H1 (cell line): Measurements from ENCODE around the gene OR2F2. TPM values are rescaled to one million over a fixed set of nuclear protein-coding genes. Genes with fewer than 3 reads are reported as not detected.

ENCODE experiments used
- CTCF ChIA-PET: fragments of 300-600 bp; sonication (Branson Sonifier 250); formaldehyde crosslinking; loops from one replicate; lab custom pipeline; 2021; ENCODE audit not compliant: partially characterized antibody; lab: Charles Lee
- POLR2A ChIA-PET: fragments of 300-600 bp; sonication (Branson Sonifier 250); formaldehyde crosslinking; loops from one replicate; lab custom pipeline; 2021; ENCODE audit warnings: inconsistent platforms; ENCODE audit not compliant: partially characterized antibody; lab: Charles Lee
- DNase-seq, 2 experiments: peaks; one replicate each; pipeline versions ENCODE4 v3.0.0 to v3.0.0-alpha.2; 2010 to 2022; ENCODE audit warnings: low spot score in 2 of 2, low read depth in 1 of 2, mixed read lengths in 1 of 2
- FAIRE-seq: peaks from 2 replicates; lab custom pipeline; 2011; peaks lifted over from hg19 to GRCh38; lab: Jason Lieb, UNC
- H2AFZ ChIP-seq: 2 replicates; pipeline ENCODE4 v1.8.1; 2012; ENCODE audit warnings: low read length, inconsistent platforms
- H2AK5ac ChIP-seq: 2 replicates; pipeline ENCODE4 v1.6.1; 2013; ENCODE audit warnings: low read depth, low read length
- H2BK120ac ChIP-seq: replicated peaks from 2 replicates; pipeline ENCODE3; 2013; ENCODE audit warnings: low read depth, low read length, inconsistent platforms
- H2BK12ac ChIP-seq: 2 replicates; pipeline ENCODE4 v1.6.1; 2013; ENCODE audit warnings: low read depth, low read length
- H2BK15ac ChIP-seq: 2 replicates; pipeline ENCODE4 v1.6.1; 2013; ENCODE audit warnings: low read length
- H2BK20ac ChIP-seq: 2 replicates; pipeline ENCODE4 v1.6.1; 2013; ENCODE audit warnings: low read length
- H2BK5ac ChIP-seq: 2 replicates; pipeline ENCODE4 v1.6.1; 2013; ENCODE audit warnings: low read depth, low read length
- H3K14ac ChIP-seq: 2 replicates; pipeline ENCODE4 v1.6.1; 2013; ENCODE audit warnings: inconsistent platforms; ENCODE audit not compliant: insufficient read length
- H3K18ac ChIP-seq: 2 replicates; pipeline ENCODE4 v1.6.1; 2013; ENCODE audit warnings: low read length; ENCODE audit errors: extremely low read depth
- H3K23ac ChIP-seq: 2 replicates; pipeline ENCODE4 v1.6.1; 2013; ENCODE audit warnings: inconsistent platforms; ENCODE audit not compliant: insufficient read length
- H3K23me2 ChIP-seq: 2 replicates; pipeline ENCODE4 v1.6.1; 2013; ENCODE audit warnings: low read depth, low read length
- H3K27ac ChIP-seq: 2 replicates; pipeline ENCODE4 v1.6.1; 2011; ENCODE audit warnings: low read depth, low read length, inconsistent platforms
- H3K27me3 ChIP-seq, 4 experiments: replicated peaks in 1 of 4; 1 replicate in 1 of 4; 2 replicates in 3 of 4; pipeline versions ENCODE4 v1.6.1 to v1.8.1; 2011 to 2013; ENCODE audit warnings: low read length in 3 of 4, mild to moderate bottlenecking in 3 of 4, inconsistent platforms in 2 of 4, mixed read lengths in 2 of 4, moderate library complexity in 1 of 4; ENCODE audit not compliant: control insufficient read depth in 3 of 4, insufficient read depth in 3 of 4; ENCODE audit errors: extremely low read depth in 1 of 4
- H3K36me3 ChIP-seq, 4 experiments: 2 replicates each; pipeline versions ENCODE4 v1.6.1 to v1.8.1; 2011 to 2013; ENCODE audit warnings: mild to moderate bottlenecking in 4 of 4, low read length in 3 of 4, moderate library complexity in 2 of 4, control low read depth in 1 of 4, inconsistent platforms in 1 of 4; ENCODE audit not compliant: insufficient read depth in 4 of 4, control insufficient read depth in 2 of 4
- H3K4ac ChIP-seq: replicated peaks from 2 replicates; pipeline ENCODE3; 2013; ENCODE audit warnings: low read length, low read depth, mixed read lengths, inconsistent platforms; ENCODE audit not compliant: insufficient read length
- H3K4me1 ChIP-seq, 4 experiments: replicated peaks in 1 of 4; 1 replicate in 1 of 4; 2 replicates in 3 of 4; pipeline versions ENCODE4 v1.6.1 to v1.8.1; 2011 to 2013; ENCODE audit warnings: low read length in 3 of 4, inconsistent platforms in 2 of 4, mixed read lengths in 1 of 4; ENCODE audit not compliant: insufficient read depth in 4 of 4, control insufficient read depth in 3 of 4
- H3K4me2 ChIP-seq, 2 experiments: 2 replicates each; pipeline versions ENCODE4 v1.6.1 to v1.8.1; 2011 to 2013; ENCODE audit warnings: low read depth in 2 of 2, low read length in 2 of 2, control low read depth in 1 of 2, inconsistent platforms in 1 of 2, mild to moderate bottlenecking in 1 of 2; ENCODE audit not compliant: insufficient read depth in 1 of 2
- H3K4me3 ChIP-seq, 4 experiments: fragments of 200-600, 300-600 bp in 1 of 4; sonication (generic), shearing (Covaris generic), sonication (Bioruptor Twin) in 1 of 4; 2 replicates each; pipeline versions ENCODE4 v1.5.1 to v1.8.1; 2011 to 2016; ENCODE audit warnings: low read length in 4 of 4, low read depth in 3 of 4, control low read depth in 2 of 4, inconsistent platforms in 2 of 4, mild to moderate bottlenecking in 2 of 4, mixed read lengths in 1 of 4, moderate library complexity in 1 of 4; ENCODE audit not compliant: insufficient read depth in 2 of 4; ENCODE audit errors: extremely low read depth in 1 of 4
- H3K56ac ChIP-seq: replicated peaks from 2 replicates; pipeline ENCODE3; 2013; ENCODE audit warnings: low read depth, mild to moderate bottlenecking, mixed read lengths, low read length, inconsistent platforms; ENCODE audit not compliant: insufficient read length
- H3K79me1 ChIP-seq: 2 replicates; pipeline ENCODE4 v1.6.1; 2013; ENCODE audit warnings: low read depth, low read length, control low read depth
- H3K79me2 ChIP-seq, 2 experiments: 2 replicates each; pipeline versions ENCODE4 v1.6.1 to v1.8.1; 2012 to 2013; ENCODE audit warnings: low read length in 2 of 2, mild to moderate bottlenecking in 2 of 2, inconsistent platforms in 1 of 2; ENCODE audit not compliant: insufficient read depth in 2 of 2, control insufficient read depth in 1 of 2
- H3K9ac ChIP-seq, 4 experiments: replicated peaks in 1 of 4; 1 replicate in 1 of 4; 2 replicates in 3 of 4; pipeline versions ENCODE4 v1.6.1 to v1.8.1; 2011 to 2013; ENCODE audit warnings: low read depth in 3 of 4, low read length in 3 of 4, control low read depth in 2 of 4, mild to moderate bottlenecking in 2 of 4, moderate library complexity in 2 of 4, inconsistent platforms in 1 of 4; ENCODE audit errors: extremely low read depth in 1 of 4
- H3K9me3 ChIP-seq, 2 experiments: 2 replicates each; pipeline versions ENCODE4 v1.6.1 to v1.8.1; 2012 to 2013; ENCODE audit warnings: mild to moderate bottlenecking in 2 of 2, moderate library complexity in 2 of 2, control low read depth in 1 of 2, inconsistent platforms in 1 of 2, low read depth in 1 of 2, low read length in 1 of 2, mixed read lengths in 1 of 2; ENCODE audit not compliant: insufficient read depth in 2 of 2
- H4K20me1 ChIP-seq, 2 experiments: replicated peaks in 1 of 2; 2 replicates each; pipeline versions ENCODE3 to v1.8.1; 2011 to 2013; ENCODE audit warnings: inconsistent platforms in 2 of 2, low read length in 2 of 2, mild to moderate bottlenecking in 1 of 2; ENCODE audit not compliant: insufficient read depth in 2 of 2, control insufficient read depth in 1 of 2
- H4K5ac ChIP-seq: 2 replicates; pipeline ENCODE4 v1.6.1; 2013; ENCODE audit warnings: low read length, low read depth, mixed read lengths, inconsistent platforms; ENCODE audit not compliant: insufficient read length
- H4K8ac ChIP-seq: 2 replicates; pipeline ENCODE4 v1.8.0; 2013; ENCODE audit warnings: mild to moderate bottlenecking, moderate library complexity, low read length, inconsistent platforms; ENCODE audit not compliant: insufficient read depth; ENCODE audit errors: extremely low read depth
- H4K91ac ChIP-seq: replicated peaks from 2 replicates; pipeline ENCODE3; 2013; ENCODE audit warnings: low read length, mixed read lengths, inconsistent platforms; ENCODE audit not compliant: insufficient read length
- CEBPB ChIP-seq: IDR thresholded peaks from 2 replicates; pipeline ENCODE4 v1.6.1; 2012; ENCODE audit warnings: low read depth, low read length
- JUND ChIP-seq: IDR thresholded peaks from 2 replicates; pipeline ENCODE4 v1.6.1; 2011; ENCODE audit warnings: mild to moderate bottlenecking, improper control_type of control experiment, low read length
- WGBS, 2 experiments: shearing (Covaris generic) in 1 of 2; methylation state at CpG; one replicate each; pipeline versions ENCODE4 v1.1.6 to v1.1.7; 2013 to 2015; ENCODE audit warnings: low lambda C conversion rate in 2 of 2, mixed read lengths in 2 of 2, inconsistent platforms in 1 of 2, low coverage in 1 of 2, missing lambda C conversion rate in 1 of 2; ENCODE audit not compliant: insufficient replicate concordance in 2 of 2, insufficient coverage in 1 of 2, insufficient read length in 1 of 2; ENCODE audit errors: extremely low coverage in 1 of 2, missing lambda C conversion rate in 1 of 2; 5-methylcytosine and 5-hydroxymethylcytosine counted together
- polyA plus RNA-seq, 7 experiments: library from polyadenylated mRNA; depleted of rRNA in 3 of 7; stranded (reverse) in 5 of 7; unstranded in 2 of 7; fragments of >200 nt in 5 of 7; fragments of 200-250 nt in 2 of 7; gene quantifications; 1 replicate in 5 of 7; 2 replicates in 1 of 7; 4 replicates in 1 of 7; pipeline versions ENCODE4 v1.2.1 to v1.2.3, GENCODE V29; 2011 to 2013; ENCODE audit warnings: missing spikeins in 2 of 7, mixed read lengths in 2 of 7
- total RNA-seq: library from RNA; stranded (reverse); fragmentation: NEBNext Ultra II Directional; extraction: Animal tissue kit (Norgen Biotek cat#: 25700); gene quantifications from 2 replicates; pipeline ENCODE4 v1.2.1, GENCODE V29; 2021

Gene OR2F2
- total and polyA plus RNA-seq, 2 of the 8 experiments (the other 6 are each of a cell fraction or from before 2014, with no cell fraction given): not detected

DNA sequence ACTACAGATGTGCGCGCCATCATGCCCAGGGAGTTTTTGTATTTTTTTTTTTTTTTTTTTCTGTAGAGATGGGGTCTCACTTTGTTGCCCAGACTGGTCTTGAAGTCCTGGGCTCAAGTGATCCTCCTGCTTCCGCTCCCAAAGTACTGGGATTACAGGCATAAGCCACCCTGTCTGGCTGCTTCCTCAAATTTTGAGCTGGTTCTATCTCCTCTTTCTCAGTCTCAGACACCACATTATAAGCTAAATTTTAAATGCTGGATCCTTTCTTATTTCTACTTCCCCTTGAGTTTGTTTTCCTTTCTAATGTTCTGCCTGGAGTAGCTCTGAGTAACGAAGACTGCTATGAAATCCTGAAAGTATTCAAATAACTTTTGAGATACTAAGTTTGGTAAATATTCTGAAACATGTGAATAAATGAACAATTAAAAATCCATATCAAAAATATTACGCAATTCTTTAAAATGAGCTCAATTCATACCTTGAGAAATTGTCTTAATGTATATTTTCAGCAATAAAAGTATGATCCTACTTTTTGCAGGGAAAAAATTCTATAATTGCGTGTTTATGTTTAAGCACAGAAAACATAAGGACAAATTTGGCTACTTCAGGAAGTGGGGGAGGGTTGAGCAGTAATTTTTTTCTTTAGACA lies 48.1 kb upstream of the OR2F2 start:
- no peak overlapping the region for H3K9ac ChIP-seq

More for the DNA sequence above, 48.1 kb upstream of the OR2F2 start:
- 90% methylated on average over 6 of the region's 6 CpGs; no CpG with 5 or more reads in 1 of the 2 experiments for WGBS, 2 experiments
- Histone ChIP-seq H2AK5ac (no peak overlapping the region), H3K14ac (no peak overlapping the region), H2BK12ac (no peak overlapping the region), H3K79me1 (no peaks in the 10 kb centered on the region), H3K23ac (no peak overlapping the region), H3K4ac (no peak overlapping the region), H3K18ac (no peak overlapping the region), H3K4me3 (no peak overlapping the region), H4K20me1 (peaks cover 0 to 2% of the 10 kb centered on the region in 2 experiments), H3K23me2 (peaks cover 12% of the 10 kb centered on the region), H3K79me2 (peaks cover 0 to 42% of the 10 kb centered on the region in 2 experiments; a peak in 2 of 4 replicates), H2AFZ (no peak overlapping the region), H3K27ac (no peak overlapping the region), H2BK5ac (no peak overlapping the region), H3K4me1 (peaks cover 0 to 5% (median 2%) of the 10 kb centered on the region in 4 experiments; a peak in 3 of 7 replicates), H4K8ac (no peak overlapping the region), H3K9me3 (peaks cover 6% of the 10 kb centered on the region in 2 experiments; a peak in 2 of 4 replicates), H4K5ac (no peak overlapping the region), H3K27me3 (no peaks in the 10 kb centered on the region; a peak in 1 of 7 replicates), H3K4me2 (no peak overlapping the region), H3K56ac (no peak overlapping the region), H2BK20ac (no peak overlapping the region), H3K36me3 (peaks cover 0 to 10% (median 3%) of the 10 kb centered on the region in 4 experiments; a peak in 3 of 8 replicates), H2BK15ac (no peak overlapping the region), H2BK120ac (no peak overlapping the region), H4K91ac (no peak overlapping the region)
- ChIA-PET POLR2A (interaction anchor here (9.5 kb wide), 1 partner anchor 14 kb away, joined by 73 read pairs; the partner anchor contains the start of gene TCAF1), CTCF (interaction anchor here (0.6 to 1.3 kb wide), 5 partner anchors 17 to 1022 kb away, joined by 3 to 6 read pairs (median 4); no protein-coding TSS in a partner anchor)
- FAIRE-seq (no peak), DNase-seq (no peak)
- TF ChIP-seq CEBPB: peak; percentile 65; the same call in 1 of the 2 replicates
- TF ChIP-seq JUND: no peak
